Measurements from ENCODE around the gene ASIC5. TPM values are rescaled to one million over a fixed set of nuclear protein-coding genes. Genes with fewer than 3 reads are reported as not detected.

Gene ASIC5
- total RNA-seq, 2 experiments from 2014 or later = not detected

- Mint-ChIP-seq H3K27ac (no peak overlapping the region), H3K36me3 (no peaks in the 10 kb centered on the region), H3K4me1 (no peaks in the 10 kb centered on the region), H3K27me3 (peaks cover 3% of the 10 kb centered on the region), H3K4me3 (no peak overlapping the region), H3K9me3 (ENCODE audit: low read depth) (no peaks in the 10 kb centered on the region)
- no peak for ATAC-seq
- no peak for DNase-seq
- CTCF ChIA-PET = no interaction called here
These were observed 12.9 kb downstream of the ASIC5 start for GRCh38 chr4:155853189-155853588.

- CTCF ChIA-PET = no interaction called here
- no peaks in the 10 kb centered on the region for H3K36me3 Mint-ChIP-seq
- H3K9me3 Mint-ChIP-seq (ENCODE audit: low read depth) = no peaks in the 10 kb centered on the region
- H3K4me1 Mint-ChIP-seq = no peaks in the 10 kb centered on the region
- ATAC-seq = no peak
- no peak overlapping the region for H3K27ac Mint-ChIP-seq
- H3K4me3 Mint-ChIP-seq = no peak overlapping the region
- DNase-seq = no peak
- no peaks in the 10 kb centered on the region for H3K27me3 Mint-ChIP-seq
These were observed 17.0 kb downstream of the ASIC5 start for GRCh38 chr4:155849042-155849441.

- ATAC-seq = no peak
- H3K27me3 Mint-ChIP-seq = no peaks in the 10 kb centered on the region
- no peak overlapping the region for H3K4me3 Mint-ChIP-seq
- no peak for DNase-seq
- no peaks in the 10 kb centered on the region for H3K36me3 Mint-ChIP-seq
- no peaks in the 10 kb centered on the region for H3K4me1 Mint-ChIP-seq
- CTCF ChIA-PET = no interaction called here
- no peaks in the 10 kb centered on the region for H3K9me3 Mint-ChIP-seq (ENCODE audit: low read depth)
- H3K27ac Mint-ChIP-seq = no peak overlapping the region
These were observed 19.1 kb downstream of the ASIC5 start for GRCh38 chr4:155846929-155847328.

GRCh38 chr4:155842080-155842479 is 24.0 kb downstream of the ASIC5 start:
- H3K9me3 Mint-ChIP-seq (ENCODE audit: low read depth) = no peaks in the 10 kb centered on the region
- H3K27me3 Mint-ChIP-seq = no peaks in the 10 kb centered on the region
- CTCF ChIA-PET = no interaction called here
- H3K36me3 Mint-ChIP-seq = no peaks in the 10 kb centered on the region
- ATAC-seq (no peak), DNase-seq (no peak)
- H3K4me1 Mint-ChIP-seq = no peaks in the 10 kb centered on the region
- no peak overlapping the region for H3K27ac Mint-ChIP-seq
- no peak overlapping the region for H3K4me3 Mint-ChIP-seq

- CTCF ChIA-PET = no interaction called here
- no peak for ATAC-seq
These were observed 28.8 kb downstream of the ASIC5 start for GRCh38 chr4:155837203-155837796.

GRCh38 chr4:155832664-155833063 is 33.4 kb downstream of the ASIC5 start:
- ATAC-seq = no peak
- Mint-ChIP-seq H3K9me3 (ENCODE audit: low read depth) (no peaks in the 10 kb centered on the region), H3K27ac (no peak overlapping the region), H3K27me3 (no peaks in the 10 kb centered on the region), H3K4me3 (no peak overlapping the region), H3K4me1 (no peaks in the 10 kb centered on the region), H3K36me3 (no peaks in the 10 kb centered on the region)
- CTCF ChIA-PET = no interaction called here
- DNase-seq = no peak

More at GRCh38 chr4:155837203-155837796, 28.8 kb downstream of the ASIC5 start:
- no peak for DNase-seq
- Mint-ChIP-seq H3K27me3 (no peaks in the 10 kb centered on the region), H3K36me3 (no peaks in the 10 kb centered on the region), H3K9me3 (ENCODE audit: low read depth) (no peaks in the 10 kb centered on the region), H3K27ac (no peak overlapping the region), H3K4me3 (no peak overlapping the region), H3K4me1 (no peaks in the 10 kb centered on the region)

GRCh38 chr4:155828628-155829027 is 37.4 kb downstream of the ASIC5 start:
- no peak for ATAC-seq
- DNase-seq = no peak
- no peaks in the 10 kb centered on the region for H3K36me3 Mint-ChIP-seq
- H3K9me3 Mint-ChIP-seq (ENCODE audit: low read depth) = no peaks in the 10 kb centered on the region
- no peak overlapping the region for H3K4me3 Mint-ChIP-seq
- H3K4me1 Mint-ChIP-seq = no peaks in the 10 kb centered on the region
- CTCF ChIA-PET = no interaction called here
- H3K27ac Mint-ChIP-seq = no peak overlapping the region
- no peaks in the 10 kb centered on the region for H3K27me3 Mint-ChIP-seq

- Mint-ChIP-seq H3K9me3 (ENCODE audit: low read depth) (no peaks in the 10 kb centered on the region), H3K27ac (no peak overlapping the region), H3K4me3 (no peak overlapping the region), H3K27me3 (no peaks in the 10 kb centered on the region), H3K4me1 (no peaks in the 10 kb centered on the region), H3K36me3 (no peaks in the 10 kb centered on the region)
- CTCF ChIA-PET = no interaction called here
- no peak for DNase-seq
- ATAC-seq = no peak
These were observed 43.5 kb downstream of the ASIC5 start for GRCh38 chr4:155822572-155822971.

- CTCF ChIA-PET = interaction anchor here (0.8 kb wide), 1 partner anchor 1403 kb away, joined by 3 read pairs; no protein-coding TSS in a partner anchor
- H3K27me3 Mint-ChIP-seq = no peaks in the 10 kb centered on the region
- no peak overlapping the region for H3K27ac Mint-ChIP-seq
- no peaks in the 10 kb centered on the region for H3K4me1 Mint-ChIP-seq
- H3K4me3 Mint-ChIP-seq = no peak overlapping the region
- no peaks in the 10 kb centered on the region for H3K9me3 Mint-ChIP-seq (ENCODE audit: low read depth)
- H3K36me3 Mint-ChIP-seq = no peaks in the 10 kb centered on the region
- DNase-seq (no peak), ATAC-seq (no peak)
These were observed 45.1 kb downstream of the ASIC5 start for GRCh38 chr4:155820887-155821518.

- DNase-seq (no peak), ATAC-seq (no peak)
- no peak overlapping the region for H3K27ac Mint-ChIP-seq
- no peaks in the 10 kb centered on the region for H3K27me3 Mint-ChIP-seq
- H3K36me3 Mint-ChIP-seq = no peaks in the 10 kb centered on the region
- H3K4me3 Mint-ChIP-seq = no peak overlapping the region
- H3K4me1 Mint-ChIP-seq = no peaks in the 10 kb centered on the region
- H3K9me3 Mint-ChIP-seq (ENCODE audit: low read depth) = no peaks in the 10 kb centered on the region
- CTCF ChIA-PET = no interaction called here
These were observed 47.0 kb downstream of the ASIC5 start for GRCh38 chr4:155819066-155819465.

GRCh38 chr4:155818639-155819038 is 47.4 kb downstream of the ASIC5 start:
- no peaks in the 10 kb centered on the region for H3K9me3 Mint-ChIP-seq (ENCODE audit: low read depth)
- CTCF ChIA-PET = no interaction called here
- H3K4me1 Mint-ChIP-seq = no peaks in the 10 kb centered on the region

GRCh38 chr4:155811083-155811482 is 55.0 kb downstream of the ASIC5 start:
- DNase-seq (no peak), ATAC-seq (no peak)
- Mint-ChIP-seq H3K9me3 (ENCODE audit: low read depth) (no peaks in the 10 kb centered on the region), H3K4me1 (no peaks in the 10 kb centered on the region), H3K27ac (no peak overlapping the region), H3K36me3 (no peaks in the 10 kb centered on the region), H3K4me3 (no peak overlapping the region), H3K27me3 (no peaks in the 10 kb centered on the region)
- CTCF ChIA-PET = interaction anchor here (1.6 to 4.6 kb wide), 2 partner anchors 10 to 141 kb away, joined by 5 to 30 read pairs; partner anchors contain the start of gene CTSO

More at GRCh38 chr4:155818639-155819038, 47.4 kb downstream of the ASIC5 start:
- ATAC-seq (no peak), DNase-seq (no peak)
- no peaks in the 10 kb centered on the region for H3K27me3 Mint-ChIP-seq
- no peak overlapping the region for H3K4me3 Mint-ChIP-seq
- no peaks in the 10 kb centered on the region for H3K36me3 Mint-ChIP-seq
- H3K27ac Mint-ChIP-seq = no peak overlapping the region

GRCh38 chr4:155809835-155810234 is 56.2 kb downstream of the ASIC5 start:
- H3K4me3 Mint-ChIP-seq = no peak overlapping the region

GRCh38 chr4:155807021-155807420 is 59.1 kb downstream of the ASIC5 start:
- no peak for DNase-seq
- H3K27me3 Mint-ChIP-seq = no peaks in the 10 kb centered on the region
- no peak overlapping the region for H3K27ac Mint-ChIP-seq
- H3K36me3 Mint-ChIP-seq = no peaks in the 10 kb centered on the region
- ATAC-seq = no peak
- no peaks in the 10 kb centered on the region for H3K9me3 Mint-ChIP-seq (ENCODE audit: low read depth)
- CTCF ChIA-PET = interaction anchor here (4.6 kb wide), 1 partner anchor 145 kb away, joined by 30 read pairs; the partner anchor contains the start of gene CTSO
- no peaks in the 10 kb centered on the region for H3K4me1 Mint-ChIP-seq
- H3K4me3 Mint-ChIP-seq = no peak overlapping the region

More at GRCh38 chr4:155809835-155810234, 56.2 kb downstream of the ASIC5 start:
- CTCF ChIA-PET = interaction anchor here (1.0 to 4.6 kb wide), 3 partner anchors 9 to 146 kb away, joined by 5 to 30 read pairs (median 5); partner anchors contain the start of gene CTSO
- ATAC-seq (peak; percentile 85), DNase-seq (no peak)
- H3K9me3 Mint-ChIP-seq (ENCODE audit: low read depth) = no peaks in the 10 kb centered on the region
- H3K27me3 Mint-ChIP-seq = no peaks in the 10 kb centered on the region
- no peaks in the 10 kb centered on the region for H3K36me3 Mint-ChIP-seq
- no peak overlapping the region for H3K27ac Mint-ChIP-seq
- no peaks in the 10 kb centered on the region for H3K4me1 Mint-ChIP-seq
